HEK293T (cell line): ENCODE results near the gene RUNX3.

Source experiments
- CTCF ChIA-PET: fragments of 350-600 bp; formaldehyde crosslinking; extraction: SDS; loops from one replicate; lab custom pipeline; 2021; ENCODE audit warnings: antibody characterized with exemption, inconsistent platforms; lab: Yijun Ruan, JAX
- POLR2A ChIA-PET: fragments of 350-600 bp; formaldehyde crosslinking; extraction: SDS; loops from one replicate; lab custom pipeline; 2020; ENCODE audit warnings: antibody characterized with exemption, inconsistent platforms; lab: Yijun Ruan, JAX
- DNase-seq: peaks from one replicate; pipeline ENCODE4 v3.0.0; 2012; ENCODE audit warnings: mixed read lengths; ENCODE audit errors: extremely low spot score
- ARNT ChIP-seq: fragments of 450-650 bp; IDR thresholded peaks from 2 replicates; pipeline ENCODE4 v1.6.1; 2017; ENCODE audit warnings: mild to moderate bottlenecking
- BHLHE40 ChIP-seq: fragments of 450-650 bp; IDR thresholded peaks from 2 replicates; pipeline ENCODE4 v1.6.1; 2016; ENCODE audit warnings: mild to moderate bottlenecking, moderate library complexity, borderline replicate concordance
- CTBP1 ChIP-seq: fragments of 450-650 bp; IDR thresholded peaks from 2 replicates; pipeline ENCODE4 v1.6.1; 2016; ENCODE audit warnings: borderline replicate concordance
- ELF4 ChIP-seq: fragments of 450-650 bp; IDR thresholded peaks from 2 replicates; pipeline ENCODE4 v1.6.1; 2017; ENCODE audit warnings: antibody characterized with exemption
- FOXA1 ChIP-seq: fragments of 450-650 bp; IDR thresholded peaks from 2 replicates; pipeline ENCODE4 v1.6.1; 2016; ENCODE audit warnings: mild to moderate bottlenecking
- FOXK2 ChIP-seq: fragments of 450-650 bp; IDR thresholded peaks from 2 replicates; pipeline ENCODE4 v1.6.1; 2016; ENCODE audit warnings: mild to moderate bottlenecking
- FOXM1 ChIP-seq: fragments of 450-650 bp; IDR thresholded peaks from 2 replicates; pipeline ENCODE4 v1.6.1; 2017; ENCODE audit warnings: mild to moderate bottlenecking, borderline replicate concordance
- HDGF ChIP-seq: fragments of 450-650 bp; IDR thresholded peaks from 2 replicates; pipeline ENCODE4 v1.6.1; 2017; ENCODE audit warnings: antibody characterized with exemption, borderline replicate concordance
- L3MBTL2 ChIP-seq: fragments of 450-650 bp; conservative IDR thresholded peaks from 2 replicates; pipeline ENCODE4 v1.6.1; 2016; ENCODE audit warnings: mild to moderate bottlenecking
- LEF1 ChIP-seq: fragments of 450-650 bp; IDR thresholded peaks from 2 replicates; pipeline ENCODE4 v1.6.1; 2017; ENCODE audit warnings: mild to moderate bottlenecking, borderline replicate concordance
- NFRKB ChIP-seq: fragments of 450-650 bp; IDR thresholded peaks from 2 replicates; pipeline ENCODE4 v1.6.1; 2016; ENCODE audit warnings: mild to moderate bottlenecking, moderate library complexity
- PKNOX1 ChIP-seq: fragments of 450-650 bp; IDR thresholded peaks from 2 replicates; pipeline ENCODE4 v1.6.1; 2016
- SP1 ChIP-seq: fragments of 450-650 bp; IDR thresholded peaks from 2 replicates; pipeline ENCODE4 v1.6.1; 2017
- SUZ12 ChIP-seq: fragments of 450-650 bp; IDR thresholded peaks from 2 replicates; pipeline ENCODE4 v1.6.1; 2016; ENCODE audit warnings: mild to moderate bottlenecking
- TARDBP ChIP-seq: fragments of 450-650 bp; IDR thresholded peaks from 2 replicates; pipeline ENCODE4 v1.6.1; 2016
- ZNF384 ChIP-seq: fragments of 450-650 bp; IDR thresholded peaks from 2 replicates; pipeline ENCODE4 v1.6.1; 2016

The RUNX3 gene

GRCh38 chr1:24925963-24926362, 4.1 kb downstream of the RUNX3 start:
- DNase-seq, result no peak
- CTCF ChIA-PET, result interaction anchor here (1.1 kb wide), 1 partner anchor 28 kb away, joined by 5 read pairs; no protein-coding TSS in a partner anchor
- TF ChIP-seq ARNT (no peak), SUZ12 (no peak), TARDBP (no peak), PKNOX1 (no peak), FOXM1 (no peak), ELF4 (no peak), NFRKB (no peak), FOXK2 (no peak), LEF1 (no peak), FOXA1 (no peak), L3MBTL2 (no peak), CTBP1 (no peak), HDGF (no peak)
- POLR2A ChIA-PET, result interaction anchor here (0.5 kb wide), 1 partner anchor 62 kb away, joined by 5 read pairs; no protein-coding TSS in a partner anchor

- no peak for DNase-seq
- ChIA-PET CTCF (interaction anchor here (0.6 kb wide), 1 partner anchor 16 kb away, joined by 5 read pairs; no protein-coding TSS in a partner anchor), POLR2A (interaction anchor here (0.5 kb wide), 1 partner anchor 61 kb away, joined by 5 read pairs; no protein-coding TSS in a partner anchor)
These were observed 4.8 kb downstream of the RUNX3 start for GRCh38 chr1:24925082-24925779.

GRCh38 chr1:24923485-24924113, 6.5 kb downstream of the RUNX3 start:
- POLR2A ChIA-PET, result no interaction called here
- TF ChIP-seq FOXK2 (no peak), ZNF384 (no peak), ELF4 (no peak), SUZ12 (no peak), LEF1 (no peak), SP1 (no peak), FOXA1 (no peak), PKNOX1 (no peak), NFRKB (no peak), BHLHE40 (no peak), TARDBP (no peak), L3MBTL2 (no peak)

More at GRCh38 chr1:24925082-24925779, 4.8 kb downstream of the RUNX3 start:
- TF ChIP-seq ARNT, result no peak
- no peak for TF ChIP-seq SP1
- no peak for TF ChIP-seq SUZ12
- TF ChIP-seq TARDBP, result no peak
- no peak for TF ChIP-seq PKNOX1
- no peak for TF ChIP-seq ZNF384
- no peak for TF ChIP-seq HDGF
- no peak for TF ChIP-seq L3MBTL2

GRCh38 chr1:24921938-24922662, 8.0 kb downstream of the RUNX3 start:
- POLR2A ChIA-PET, result no interaction called here
- no peak for TF ChIP-seq ARNT
- no peak for TF ChIP-seq FOXA1
- TF ChIP-seq ELF4, result no peak
- no peak for TF ChIP-seq HDGF
- CTCF ChIA-PET, result interaction anchor here (0.7 kb wide), 1 partner anchor 677 kb away, joined by 3 read pairs; no protein-coding TSS in a partner anchor

More at GRCh38 chr1:24923485-24924113, 6.5 kb downstream of the RUNX3 start:
- no peak for DNase-seq
- CTCF ChIA-PET, result interaction anchor here (0.6 kb wide), 1 partner anchor 69 kb away, joined by 8 read pairs; no protein-coding TSS in a partner anchor

GRCh38 chr1:24921412-24921811, 8.7 kb downstream of the RUNX3 start:
- CTCF ChIA-PET, result no interaction called here
- POLR2A ChIA-PET, result no interaction called here
- TF ChIP-seq SUZ12, result no peak
- no peak for TF ChIP-seq LEF1
- no peak for TF ChIP-seq HDGF
- TF ChIP-seq FOXK2, result no peak
- no peak for TF ChIP-seq ARNT
- no peak for TF ChIP-seq FOXM1
- no peak for TF ChIP-seq ZNF384
- TF ChIP-seq TARDBP, result no peak
- no peak for TF ChIP-seq L3MBTL2
- TF ChIP-seq FOXA1, result no peak
- no peak for TF ChIP-seq BHLHE40
- no peak for TF ChIP-seq CTBP1
- no peak for TF ChIP-seq SP1
- no peak for TF ChIP-seq ELF4
- no peak for DNase-seq

More at GRCh38 chr1:24921938-24922662, 8.0 kb downstream of the RUNX3 start:
- DNase-seq, result no peak
